ENCODE data around the gene CHST14.

The CHST14 gene

DNA sequence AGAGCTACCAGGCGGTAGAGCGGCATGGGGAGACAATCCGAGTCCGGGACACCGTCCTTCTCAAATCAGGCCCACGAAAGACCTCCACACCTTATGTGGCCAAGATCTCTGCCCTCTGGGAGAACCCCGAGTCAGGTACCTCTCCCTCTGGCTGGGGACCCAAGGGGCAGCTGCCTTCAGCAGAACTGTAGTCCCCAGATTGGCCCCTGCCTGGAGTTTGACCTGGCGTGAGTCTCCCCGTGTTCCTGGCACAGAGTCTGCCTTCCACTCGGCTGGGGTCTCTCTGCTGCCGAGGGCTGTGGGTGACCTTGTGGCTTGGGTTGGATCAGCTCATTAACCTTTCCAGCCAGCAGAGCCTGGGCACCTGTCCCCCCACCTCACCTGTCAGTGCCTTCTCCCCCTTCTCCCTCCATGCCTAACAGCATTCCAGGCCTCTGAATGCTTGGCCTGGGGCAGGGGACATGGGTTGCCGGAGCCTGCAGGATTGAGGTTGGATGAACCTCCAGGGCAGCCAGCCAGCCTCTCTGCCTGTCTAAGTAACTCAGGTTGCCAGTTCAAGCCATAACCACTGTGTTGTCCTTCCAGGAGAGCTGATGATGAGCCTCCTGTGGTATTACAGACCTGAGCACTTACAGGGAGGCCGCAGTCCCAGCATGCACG lies 6.8 kb upstream of the CHST14 start:
- DNase-seq, result no peak

DNA sequence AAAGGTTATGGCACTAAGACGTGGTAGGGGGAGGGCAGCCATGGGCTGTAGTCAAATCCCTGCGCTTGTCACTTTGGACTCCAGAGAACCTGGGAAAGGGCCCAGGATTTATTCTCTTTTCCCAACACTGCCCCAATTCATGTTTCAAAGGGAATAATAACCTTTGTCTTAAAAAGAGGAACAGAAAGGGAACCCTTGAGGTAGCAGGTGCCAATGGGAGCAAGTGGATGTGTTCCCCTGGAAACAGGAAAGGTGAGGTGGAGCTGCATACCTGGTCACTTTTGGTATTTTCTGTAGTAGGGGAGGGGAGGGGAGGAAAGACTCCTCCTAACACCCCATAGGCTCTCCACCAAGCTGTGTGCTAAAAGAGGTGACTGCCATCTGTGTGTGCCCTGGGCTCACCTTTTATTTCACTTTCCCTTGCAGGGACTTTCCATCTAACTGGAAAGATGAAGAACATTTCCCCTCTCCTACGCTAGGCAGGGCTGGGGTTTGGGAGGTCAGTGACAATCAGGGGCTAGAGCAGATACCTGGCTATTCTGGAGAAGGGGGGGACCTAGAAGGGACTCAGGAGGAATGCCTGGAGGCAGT lies 6.1 kb upstream of the CHST14 start:
- DNase-seq, result no peak

DNA sequence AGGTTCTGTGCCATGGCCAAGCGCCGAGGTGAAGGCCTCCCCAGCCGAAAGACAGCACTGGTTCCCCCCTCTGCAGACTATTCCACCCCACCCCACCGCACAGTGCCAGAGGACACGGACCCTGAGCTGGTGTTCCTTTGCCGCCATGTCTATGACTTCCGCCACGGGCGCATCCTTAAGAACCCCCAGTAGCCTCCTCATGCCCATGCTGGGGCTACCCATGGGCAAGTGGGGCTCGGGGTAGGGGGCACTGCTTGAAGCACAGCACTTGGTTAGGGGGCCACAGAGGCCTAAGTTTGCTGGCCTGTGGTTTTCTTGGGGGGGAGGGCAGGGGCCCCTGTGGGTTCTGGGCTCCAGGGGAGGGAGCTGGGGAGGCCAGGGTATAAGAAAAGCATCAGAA lies 4.8 kb upstream of the CHST14 start:
- DNase-seq, result no peak

DNA sequence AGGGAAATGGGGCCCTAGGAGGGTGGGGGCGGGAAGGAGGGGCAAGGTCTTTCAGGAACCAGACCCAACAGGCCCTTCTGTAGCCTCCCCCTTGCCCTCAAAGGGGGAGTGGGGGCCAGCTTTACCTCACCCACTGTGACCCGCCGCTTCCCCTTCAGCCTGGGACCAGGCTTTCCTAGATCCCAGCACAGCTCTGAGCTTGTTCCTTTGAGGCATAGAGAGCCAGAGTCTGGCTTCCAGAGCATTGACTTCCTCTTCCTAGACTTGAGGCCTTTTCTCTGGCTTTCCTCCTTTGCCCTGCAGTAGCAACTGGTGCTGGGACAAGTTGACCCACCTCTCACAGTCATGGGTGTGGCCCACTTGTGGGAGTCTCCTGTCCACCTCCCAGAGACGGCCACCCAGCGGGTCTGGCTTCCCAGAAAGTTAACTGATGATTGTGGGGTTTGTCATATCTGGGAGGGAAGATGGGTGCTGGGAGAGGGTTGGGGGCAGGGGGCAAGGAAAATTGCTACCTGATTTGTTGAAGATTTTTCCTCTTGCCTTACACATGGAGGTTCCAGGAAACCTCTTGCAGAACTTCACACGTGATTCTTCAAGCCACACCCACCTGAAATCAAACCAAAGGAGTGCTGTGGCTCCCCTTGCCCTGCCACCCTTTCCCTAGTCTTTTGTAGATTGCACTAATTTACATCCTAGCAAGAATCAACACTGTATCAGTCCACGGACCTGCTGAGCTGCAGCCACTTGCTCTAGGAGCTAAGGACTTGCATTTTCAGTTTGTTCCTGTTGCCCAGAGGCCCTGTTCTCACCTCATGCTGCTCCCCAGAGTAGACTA lies 4.1 kb upstream of the CHST14 start:
- no peak for DNase-seq

DNA sequence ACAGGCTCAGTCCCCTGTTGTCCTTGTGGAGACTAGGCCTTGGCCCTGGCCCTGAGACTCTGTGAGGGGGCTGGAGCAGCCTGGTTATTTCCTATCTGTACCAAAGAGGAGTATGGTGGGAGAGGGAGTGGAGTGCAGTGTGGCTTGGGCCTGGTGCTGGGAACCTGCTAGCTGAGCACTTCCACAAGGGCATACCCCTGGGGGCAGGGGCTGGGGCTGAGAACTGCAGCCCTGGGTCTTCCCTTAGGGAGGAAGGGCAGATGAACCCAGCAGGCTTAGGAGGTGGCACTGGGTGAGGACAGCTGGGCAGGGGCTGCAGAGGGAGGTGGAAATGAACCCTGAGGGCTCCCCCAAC lies 3.5 kb upstream of the CHST14 start:
- no peak for DNase-seq

DNA sequence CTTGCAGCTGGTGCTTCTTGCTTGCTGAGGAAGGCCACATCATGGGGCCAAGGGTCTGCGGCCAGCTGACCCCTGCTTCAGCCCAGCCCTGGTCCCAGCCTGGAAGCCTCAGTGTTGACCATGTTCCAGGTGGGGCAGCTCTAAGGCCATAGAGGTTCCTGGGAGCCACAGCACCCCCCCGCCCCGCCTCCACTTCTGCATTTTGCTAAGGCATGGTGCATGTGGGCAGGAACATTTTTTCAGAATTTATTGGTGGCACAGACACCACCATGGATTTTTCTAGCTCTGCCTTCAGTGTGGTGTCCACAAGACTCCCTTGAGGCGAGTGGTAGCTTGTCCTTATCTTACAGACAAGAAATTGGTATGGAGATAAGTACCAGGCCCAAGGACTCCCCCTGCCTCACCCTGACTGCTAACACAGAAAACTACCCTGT lies 1.9 kb upstream of the CHST14 start:
- DNase-seq, result no peak

DNA sequence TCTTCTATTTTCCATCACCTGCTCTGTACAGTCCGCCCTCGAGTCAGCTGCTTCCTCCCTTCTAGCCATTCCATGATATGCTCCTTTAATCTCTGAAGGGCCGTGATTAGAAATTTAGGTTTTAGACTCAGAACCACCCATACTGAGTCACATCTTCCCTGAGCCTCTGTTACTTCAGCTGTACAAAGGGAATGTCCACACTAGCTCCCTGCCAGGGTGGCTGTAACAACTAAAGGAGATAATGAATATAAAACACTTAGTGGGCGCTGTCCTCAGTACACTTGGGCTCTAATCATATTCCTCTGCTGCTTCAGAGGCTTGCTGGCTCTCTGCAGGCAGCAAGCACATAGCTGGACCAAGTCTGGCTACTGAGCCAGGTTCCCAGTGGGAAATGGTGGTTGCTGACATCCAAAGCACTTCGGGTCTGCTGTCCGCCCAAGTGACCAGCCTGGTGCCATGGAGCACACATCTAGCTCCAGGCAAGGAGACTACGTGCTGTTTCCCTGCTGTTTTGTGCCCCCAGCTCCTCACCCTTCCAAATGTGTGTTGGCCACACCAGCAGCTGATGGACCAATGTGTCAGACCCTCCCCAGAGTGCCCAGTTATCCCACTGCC lies 901 bp upstream of the CHST14 start:
- no peak for DNase-seq

DNA sequence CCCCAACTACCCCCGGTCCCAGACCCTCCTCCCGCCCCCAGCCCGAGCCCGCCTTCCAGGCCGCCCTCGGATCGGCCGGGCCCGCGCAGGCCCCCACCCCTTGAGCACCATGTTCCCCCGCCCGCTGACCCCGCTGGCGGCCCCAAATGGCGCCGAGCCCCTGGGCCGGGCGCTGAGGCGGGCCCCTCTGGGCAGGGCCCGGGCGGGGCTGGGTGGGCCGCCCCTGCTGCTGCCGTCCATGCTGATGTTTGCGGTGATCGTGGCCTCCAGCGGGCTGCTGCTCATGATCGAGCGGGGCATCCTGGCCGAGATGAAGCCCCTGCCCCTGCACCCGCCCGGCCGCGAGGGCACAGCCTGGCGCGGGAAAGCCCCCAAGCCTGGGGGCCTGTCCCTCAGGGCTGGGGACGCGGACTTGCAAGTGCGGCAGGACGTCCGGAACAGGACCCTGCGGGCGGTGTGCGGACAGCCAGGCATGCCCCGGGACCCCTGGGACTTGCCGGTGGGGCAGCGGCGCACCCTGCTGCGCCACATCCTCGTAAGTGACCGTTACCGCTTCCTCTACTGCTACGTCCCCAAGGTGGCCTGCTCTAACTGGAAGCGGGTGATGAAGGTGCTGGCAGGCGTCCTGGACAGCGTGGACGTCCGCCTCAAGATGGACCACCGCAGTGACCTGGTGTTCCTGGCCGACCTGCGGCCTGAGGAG lies 472 bp downstream of the CHST14 start:
- no peak for DNase-seq

DNA sequence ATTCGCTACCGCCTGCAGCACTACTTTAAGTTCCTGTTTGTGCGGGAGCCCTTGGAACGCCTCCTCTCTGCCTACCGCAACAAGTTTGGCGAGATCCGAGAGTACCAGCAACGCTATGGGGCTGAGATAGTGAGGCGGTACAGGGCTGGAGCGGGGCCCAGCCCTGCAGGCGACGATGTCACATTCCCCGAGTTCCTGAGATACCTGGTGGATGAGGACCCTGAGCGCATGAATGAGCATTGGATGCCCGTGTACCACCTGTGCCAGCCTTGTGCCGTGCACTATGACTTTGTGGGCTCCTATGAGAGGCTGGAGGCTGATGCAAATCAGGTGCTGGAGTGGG lies 995 bp downstream of the CHST14 start:
- DNase-seq, result no peak

DNA sequence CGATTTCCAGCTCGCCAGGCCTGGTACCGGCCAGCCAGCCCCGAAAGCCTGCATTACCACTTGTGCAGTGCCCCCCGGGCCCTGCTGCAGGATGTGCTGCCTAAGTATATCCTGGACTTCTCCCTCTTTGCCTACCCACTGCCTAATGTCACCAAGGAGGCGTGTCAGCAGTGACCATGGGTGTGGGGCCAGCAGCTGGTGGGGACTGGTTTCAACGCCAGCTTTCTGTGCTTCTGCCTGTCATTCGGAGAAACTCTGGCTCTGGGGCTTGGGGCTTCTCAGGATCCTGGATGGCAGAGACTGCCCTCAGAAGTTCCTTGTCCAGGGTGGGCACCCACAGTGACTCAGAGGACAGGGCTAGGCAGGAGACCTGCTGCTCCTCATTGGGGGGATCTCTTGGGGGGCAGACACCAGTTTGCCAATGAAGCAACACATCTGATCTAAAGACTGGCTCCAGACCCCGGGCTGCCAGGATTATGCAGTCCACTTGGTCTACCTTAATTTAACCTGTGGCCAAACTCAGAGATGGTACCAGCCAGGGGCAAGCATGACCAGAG lies 1.5 kb downstream of the CHST14 start:
- DNase-seq, result no peak

DNA sequence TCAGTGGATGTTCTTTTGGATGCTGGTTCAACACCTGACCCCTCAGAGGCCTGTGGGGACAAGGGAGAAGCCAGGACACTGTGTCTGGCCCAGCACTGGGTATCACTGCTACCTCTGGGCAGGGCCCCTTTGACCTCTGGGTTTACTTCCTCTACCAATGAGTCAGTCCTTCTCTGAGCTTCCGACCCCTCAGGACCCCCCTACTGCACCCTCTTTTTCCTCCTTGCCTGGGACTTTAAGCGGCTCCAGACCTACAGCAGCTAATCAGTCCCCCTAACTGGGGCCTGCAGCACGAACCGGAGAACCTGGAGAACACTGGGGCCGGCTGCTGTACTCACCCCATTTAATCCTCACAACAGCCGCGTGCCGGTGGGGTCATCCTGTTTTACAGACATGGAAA lies 3.8 kb downstream of the CHST14 start:
- DNase-seq, result no peak

DNA sequence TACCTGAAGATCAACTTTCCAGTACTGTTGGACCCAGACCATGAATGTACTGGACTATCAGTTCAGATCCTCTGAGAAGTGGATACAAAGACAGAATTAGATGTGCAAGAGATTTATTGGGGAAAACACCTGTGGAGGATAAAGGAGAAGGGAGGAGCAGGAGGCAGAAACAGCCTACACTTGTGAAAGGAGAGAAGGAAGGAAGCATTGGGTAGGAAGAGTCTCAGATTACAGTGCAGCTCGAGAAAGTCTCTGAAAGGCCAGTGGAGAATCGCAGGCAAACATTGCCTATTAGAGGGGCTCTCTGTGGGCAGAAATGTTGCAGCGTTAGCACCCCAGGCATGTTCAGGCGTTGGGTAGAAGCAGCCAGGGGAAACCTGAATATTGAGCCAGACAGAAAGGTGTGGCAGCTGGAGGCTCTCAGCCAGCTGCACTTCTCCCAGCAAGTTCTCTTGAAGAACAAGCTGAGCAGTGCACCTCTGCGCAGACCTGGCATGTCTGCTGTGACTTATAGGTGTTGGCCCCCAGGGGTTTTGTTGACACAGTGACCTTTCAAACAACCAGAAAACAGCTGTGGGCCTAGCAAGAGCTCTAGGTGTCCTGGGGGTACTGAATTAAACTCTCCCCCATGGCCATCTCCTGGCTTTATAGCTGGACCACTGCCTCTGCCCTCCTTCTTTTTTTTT lies 7.0 kb downstream of the CHST14 start:
- DNase-seq, result no peak

DNA sequence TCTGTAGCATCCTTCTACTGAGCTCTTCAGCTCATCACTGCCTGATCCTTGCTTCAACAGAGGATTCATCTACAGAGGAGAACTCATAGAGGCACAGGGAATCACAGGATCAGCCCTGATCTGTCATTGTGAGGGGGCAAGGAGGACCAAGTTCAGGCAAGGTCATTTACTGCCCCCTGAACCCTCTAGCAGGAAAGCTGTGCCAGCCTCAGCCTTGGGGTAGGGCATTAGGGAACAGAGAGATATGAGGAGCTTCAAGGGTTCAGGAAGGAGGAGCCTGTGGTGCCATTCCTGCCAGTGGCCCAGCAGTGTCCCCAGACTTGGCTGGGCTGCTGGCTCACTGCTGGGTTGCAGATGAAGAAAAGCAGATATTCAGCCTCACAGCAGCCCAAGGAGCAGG lies 8.2 kb downstream of the CHST14 start:
- no peak for DNase-seq

DNA sequence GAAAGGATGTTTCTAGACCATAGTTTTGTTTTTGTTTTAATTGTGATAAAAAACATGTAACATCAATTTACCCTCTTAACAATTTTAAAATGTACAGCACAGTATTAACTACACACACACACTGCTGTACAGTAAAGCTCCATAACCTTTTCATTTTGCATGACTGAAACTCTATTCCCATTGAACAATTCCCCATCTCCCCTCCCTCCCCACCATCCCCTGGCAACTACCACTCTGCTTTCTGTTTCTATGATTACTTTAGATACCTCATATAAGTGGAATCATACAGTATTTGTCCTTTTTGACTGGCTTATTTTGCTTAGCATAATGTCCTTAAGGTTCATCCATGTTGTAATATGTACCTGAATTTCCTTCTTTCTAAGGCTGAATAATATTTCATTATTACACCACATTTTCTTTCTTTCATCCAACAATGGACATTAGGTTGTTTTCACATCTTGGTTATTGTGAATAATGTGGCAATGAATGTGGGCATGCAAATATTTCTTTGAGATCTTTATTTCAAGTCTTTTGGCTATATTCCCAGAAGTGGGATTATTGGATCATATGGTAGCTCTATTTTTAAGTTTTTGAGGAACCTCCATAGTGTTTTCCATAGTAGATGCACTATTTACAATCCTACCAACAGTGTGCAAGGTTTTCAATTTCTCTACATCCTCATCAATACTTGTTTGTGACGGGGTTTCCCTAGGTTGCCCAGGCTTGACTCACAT lies 10.7 kb downstream of the CHST14 start:
- no peak for DNase-seq

DNA sequence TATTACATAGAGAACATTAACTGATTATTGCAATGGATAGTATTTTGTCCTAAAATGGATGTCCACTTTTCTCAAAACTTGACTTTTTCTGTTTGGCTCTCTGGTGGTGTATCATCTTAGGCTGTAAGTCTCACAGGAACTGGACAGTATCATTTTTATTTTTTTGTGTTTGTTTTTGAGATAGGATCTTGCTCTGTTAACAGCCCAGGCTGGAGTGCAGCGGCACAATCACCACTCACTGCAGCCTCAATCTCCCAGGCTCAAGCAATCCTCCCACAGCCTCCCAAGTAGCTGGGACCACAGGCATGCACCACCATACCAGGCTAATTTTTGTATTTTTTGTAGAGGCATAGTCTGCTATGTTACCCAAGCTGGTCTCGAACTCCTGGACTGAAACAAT lies 13.1 kb downstream of the CHST14 start:
- no peak for DNase-seq

DNA sequence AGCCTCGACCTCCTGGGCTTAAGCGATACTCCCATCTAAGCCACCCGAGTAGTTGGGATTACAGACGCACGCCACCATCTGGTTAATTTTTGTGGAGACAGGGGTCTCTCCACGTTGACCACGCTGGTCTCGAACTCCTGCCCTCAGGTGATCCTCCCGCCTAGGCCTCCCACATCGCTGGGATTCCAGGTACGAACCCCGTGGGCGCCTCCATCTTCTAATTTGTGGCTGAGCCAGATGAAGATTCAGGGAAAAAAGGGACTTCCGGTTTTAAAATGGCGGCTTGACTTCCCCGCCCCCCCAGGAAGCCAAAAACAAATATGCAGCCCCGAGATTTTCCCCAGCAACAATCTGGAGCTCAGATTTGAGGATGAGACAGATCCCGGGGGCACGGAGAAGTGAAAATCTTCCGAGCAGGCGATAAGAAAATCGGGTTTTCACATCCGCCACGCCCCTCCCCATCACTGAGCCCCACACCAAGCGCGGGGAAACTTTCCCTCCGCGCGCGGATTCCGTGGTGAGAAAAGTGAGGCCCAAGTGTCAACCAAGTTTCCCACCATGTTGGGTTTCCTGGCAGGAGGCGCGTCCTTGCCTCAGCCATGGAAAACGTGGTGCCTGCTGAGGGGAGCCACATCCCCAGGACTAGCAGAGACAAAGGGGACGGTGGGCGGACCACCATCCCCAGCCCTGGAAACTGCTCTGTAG lies 15.4 kb downstream of the CHST14 start:
- DNase-seq, result no peak

DNA sequence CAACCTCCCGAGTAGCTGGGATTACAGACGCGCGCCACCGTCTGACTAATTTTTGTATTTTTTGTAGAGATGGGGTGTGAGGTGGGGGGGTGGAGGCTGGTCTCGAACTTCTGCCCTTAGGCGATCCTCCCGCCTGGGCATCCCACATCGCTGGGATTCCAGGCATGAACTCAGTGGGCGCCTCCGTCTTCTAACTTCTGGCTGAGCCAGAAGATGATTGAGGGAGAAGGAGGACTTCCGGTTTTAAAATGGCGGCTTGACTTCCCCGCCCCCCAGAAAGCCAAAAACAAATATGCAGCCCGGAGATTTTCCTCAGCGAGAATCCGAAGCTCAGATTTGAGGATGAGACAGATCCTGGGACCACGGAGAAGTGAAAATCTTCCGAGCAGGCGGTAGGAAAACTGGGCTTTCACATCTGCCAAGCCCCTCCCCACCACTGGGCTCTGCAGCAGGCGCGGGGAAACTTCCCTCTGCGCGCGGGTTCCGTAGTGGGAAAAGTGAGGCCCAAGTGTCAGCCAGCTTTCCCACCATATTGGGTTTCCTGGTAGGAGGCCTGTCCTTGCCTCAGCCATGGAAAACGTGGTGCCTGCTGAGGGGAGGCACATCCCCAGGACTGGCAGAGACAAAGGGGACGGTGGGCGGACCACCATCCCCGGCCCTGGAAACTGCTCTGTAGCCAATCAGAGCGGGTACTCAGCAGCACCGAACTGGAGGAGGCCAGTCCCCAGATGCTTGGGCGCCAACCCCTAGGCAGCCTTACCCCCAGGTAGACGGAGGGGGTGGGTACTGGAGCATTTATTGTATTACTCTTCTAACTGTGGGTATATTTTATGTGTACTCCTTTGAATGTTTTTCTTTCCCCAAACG lies 17.3 kb downstream of the CHST14 start:
- DNase-seq, result no peak

DNA sequence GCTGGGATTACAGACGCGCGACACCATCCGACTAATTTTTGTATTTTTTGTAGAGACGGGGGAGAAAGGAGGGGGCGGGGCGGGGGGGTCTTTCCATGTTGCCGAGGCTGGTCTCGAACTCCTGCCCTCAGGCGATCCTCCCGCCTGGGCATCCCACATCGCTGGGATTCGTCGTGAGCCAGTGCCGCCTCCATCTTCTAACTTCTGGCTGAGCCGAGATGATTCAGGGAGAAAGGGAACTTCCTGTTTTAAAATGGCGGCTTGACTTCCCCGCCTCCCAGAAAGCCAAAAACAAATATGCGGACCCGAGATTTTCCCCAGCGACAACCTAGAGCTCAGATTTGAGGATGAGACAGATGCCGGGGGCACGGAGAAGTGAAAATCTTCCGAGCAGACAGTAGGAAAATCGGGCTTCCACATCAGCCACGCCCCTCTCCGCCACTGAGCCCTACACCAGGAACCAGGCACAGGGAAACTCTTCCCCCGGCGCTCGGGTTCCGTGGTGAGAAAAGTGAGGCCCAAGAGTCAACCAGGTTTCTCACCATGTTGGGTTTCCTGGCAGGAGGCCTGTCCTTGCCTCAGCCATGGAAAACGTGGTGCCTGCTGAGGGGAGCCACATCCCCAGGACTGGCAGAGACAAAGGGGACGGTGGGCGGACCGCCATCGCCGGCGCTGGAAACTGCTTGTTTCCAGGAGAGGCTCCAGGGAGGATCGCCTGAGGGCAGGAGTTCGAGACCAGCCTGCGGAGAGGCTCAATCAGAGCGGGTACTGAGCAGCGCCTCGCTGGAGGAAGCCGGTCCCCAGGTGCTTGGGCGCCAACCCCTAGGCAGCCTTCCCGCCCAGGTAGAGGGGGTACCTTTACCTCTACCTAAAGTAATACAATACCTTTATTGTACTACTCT lies 18.7 kb downstream of the CHST14 start:
- DNase-seq, result no peak
